Ectodermal cell (in vitro differentiated cells): ENCODE results near the gene ZFP1.

Experiments used
- H3K27ac ChIP-seq: 2 replicates; pipeline ENCODE4 v1.7.0; 2013; ENCODE audit warnings: mild to moderate bottlenecking, low read depth, low read length; ENCODE audit not compliant: insufficient read depth, poor library complexity, severe bottlenecking
- H3K27me3 ChIP-seq: 2 replicates; pipeline ENCODE4 v1.7.0; 2013; ENCODE audit warnings: mild to moderate bottlenecking, low read length; ENCODE audit not compliant: insufficient read depth, control insufficient read depth, poor library complexity, severe bottlenecking
- H3K36me3 ChIP-seq: one replicate; pipeline ENCODE4 v1.7.0; 2013; ENCODE audit warnings: low read length; ENCODE audit not compliant: control insufficient read depth, insufficient read depth
- H3K4me1 ChIP-seq: one replicate; pipeline ENCODE4 v1.7.0; 2013; ENCODE audit warnings: low read length; ENCODE audit not compliant: control insufficient read depth, insufficient read depth
- H3K4me3 ChIP-seq: 2 replicates; pipeline ENCODE4 v1.7.0; 2013; ENCODE audit warnings: low read depth, low read length, control low read depth; ENCODE audit not compliant: insufficient read depth
- H3K9me3 ChIP-seq: 2 replicates; pipeline ENCODE4 v1.7.0; 2013; ENCODE audit warnings: mild to moderate bottlenecking, low read length, moderate library complexity; ENCODE audit not compliant: control insufficient read depth
- WGBS, 2 experiments: methylation state at CpG; one replicate each; pipeline ENCODE4 v1.1.7; 2013; ENCODE audit warnings: missing lambda C conversion rate in 2 of 2; 5-methylcytosine and 5-hydroxymethylcytosine counted together

ZFP1 gene

GRCh38 chr16:75192606-75193264 is 44.4 kb downstream of the ZFP1 start:
- Histone ChIP-seq H3K4me3 (no peak overlapping the region), H3K36me3 (no peaks in the 10 kb centered on the region), H3K27me3 (no peaks in the 10 kb centered on the region), H3K9me3 (no peaks in the 10 kb centered on the region), H3K27ac (no peak overlapping the region), H3K4me1 (no peaks in the 10 kb centered on the region)
- 94 to 95% methylated on average over 21 of the region's 21 CpGs for WGBS, 2 experiments

- no peaks in the 10 kb centered on the region for H3K9me3 ChIP-seq
- no peaks in the 10 kb centered on the region for H3K36me3 ChIP-seq
- no peak overlapping the region for H3K27ac ChIP-seq
- whole genome bisulfite sequencing, 2 experiments: 94 to 95% methylated on average over 4 of the region's 4 CpGs
- no peak overlapping the region for H3K4me3 ChIP-seq
- no peaks in the 10 kb centered on the region for H3K4me1 ChIP-seq
- no peaks in the 10 kb centered on the region for H3K27me3 ChIP-seq
Observed at GRCh38 chr16:75193265-75193650, 44.9 kb downstream of the ZFP1 start.

GRCh38 chr16:75193730-75194444 is 45.6 kb downstream of the ZFP1 start:
- Histone ChIP-seq H3K27me3 (no peaks in the 10 kb centered on the region), H3K4me3 (no peak overlapping the region), H3K9me3 (no peaks in the 10 kb centered on the region), H3K36me3 (no peaks in the 10 kb centered on the region), H3K4me1 (no peaks in the 10 kb centered on the region), H3K27ac (no peak overlapping the region)
- WGBS, 2 experiments: 91 to 92% methylated on average over 10 of the region's 10 CpGs

GRCh38 chr16:75195811-75196790 is 47.8 kb downstream of the ZFP1 start:
- H3K27ac ChIP-seq: no peak overlapping the region
- H3K36me3 ChIP-seq: no peaks in the 10 kb centered on the region
- no peak overlapping the region for H3K4me3 ChIP-seq
- WGBS, 2 experiments: 89 to 90% methylated on average over 24 of the region's 24 CpGs
- no peaks in the 10 kb centered on the region for H3K4me1 ChIP-seq
- no peaks in the 10 kb centered on the region for H3K27me3 ChIP-seq
- no peaks in the 10 kb centered on the region for H3K9me3 ChIP-seq

GRCh38 chr16:75196836-75197235 is 48.5 kb downstream of the ZFP1 start:
- Histone ChIP-seq H3K27ac (no peak overlapping the region), H3K27me3 (no peaks in the 10 kb centered on the region), H3K36me3 (no peaks in the 10 kb centered on the region), H3K9me3 (no peaks in the 10 kb centered on the region), H3K4me1 (no peaks in the 10 kb centered on the region), H3K4me3 (no peak overlapping the region)
- 81 to 83% methylated on average over 9 of the region's 9 CpGs for WGBS, 2 experiments

GRCh38 chr16:75197522-75198134 is 49.3 kb downstream of the ZFP1 start:
- no peak overlapping the region for H3K27ac ChIP-seq
- no peaks in the 10 kb centered on the region for H3K4me1 ChIP-seq
- WGBS, 2 experiments: 83 to 88% methylated on average over 14 of the region's 14 CpGs
- H3K9me3 ChIP-seq: no peaks in the 10 kb centered on the region
- H3K27me3 ChIP-seq: no peaks in the 10 kb centered on the region
- no peaks in the 10 kb centered on the region for H3K36me3 ChIP-seq
- H3K4me3 ChIP-seq: no peak overlapping the region

GRCh38 chr16:75198135-75198600 is 49.8 kb downstream of the ZFP1 start:
- Histone ChIP-seq H3K36me3 (no peaks in the 10 kb centered on the region), H3K9me3 (no peaks in the 10 kb centered on the region), H3K27me3 (no peaks in the 10 kb centered on the region), H3K4me3 (no peak overlapping the region), H3K27ac (no peak overlapping the region), H3K4me1 (no peaks in the 10 kb centered on the region)
- 86 to 88% methylated on average over 18 of the region's 18 CpGs for WGBS, 2 experiments

GRCh38 chr16:75202069-75202590 is 53.8 kb downstream of the ZFP1 start:
- Histone ChIP-seq H3K27me3 (no peaks in the 10 kb centered on the region), H3K4me1 (no peaks in the 10 kb centered on the region), H3K36me3 (no peaks in the 10 kb centered on the region), H3K9me3 (no peaks in the 10 kb centered on the region), H3K27ac (no peak overlapping the region), H3K4me3 (no peak overlapping the region)
- 82 to 88% methylated on average over 13 of the region's 13 CpGs for WGBS, 2 experiments

GRCh38 chr16:75203096-75203495 is 54.8 kb downstream of the ZFP1 start:
- 93% methylated on average over 12 of the region's 12 CpGs for WGBS, 2 experiments
- no peaks in the 10 kb centered on the region for H3K27me3 ChIP-seq
- no peaks in the 10 kb centered on the region for H3K4me1 ChIP-seq
- no peaks in the 10 kb centered on the region for H3K9me3 ChIP-seq
- no peak overlapping the region for H3K27ac ChIP-seq
- no peaks in the 10 kb centered on the region for H3K36me3 ChIP-seq
- no peak overlapping the region for H3K4me3 ChIP-seq
